TTC549 (cell line): ENCODE data around the gene NEUROG2.
"Not testable (repeated sequence)": the region's sequence is repeated elsewhere in the genome, so short reads cannot be mapped to it uniquely, and the experiment has no call there.

ENCODE experiments used
- FAIRE-seq: peaks from 2 replicates; lab custom pipeline; 2012; peaks lifted over from hg19 to GRCh38; lab: Jason Lieb, UNC

NEUROG2 gene

GRCh38 chr4:112520598-112521122, 4.7 kb upstream of the NEUROG2 start:
- no peak for FAIRE-seq

- no peak for FAIRE-seq
Observed at GRCh38 chr4:112519689-112520597, 4.0 kb upstream of the NEUROG2 start.

GRCh38 chr4:112518675-112519074, 2.7 kb upstream of the NEUROG2 start:
- FAIRE-seq = no peak

- FAIRE-seq = no peak
Observed at GRCh38 chr4:112517911-112518310, 1.9 kb upstream of the NEUROG2 start.

- FAIRE-seq = no peak
Observed at GRCh38 chr4:112517067-112517634, 1.2 kb upstream of the NEUROG2 start.

GRCh38 chr4:112516471-112517066, 589 bp upstream of the NEUROG2 start:
- no peak for FAIRE-seq

GRCh38 chr4:112515198-112516065, 548 bp downstream of the NEUROG2 start:
- no peak for FAIRE-seq

GRCh38 chr4:112514647-112515197, 1.3 kb downstream of the NEUROG2 start:
- no peak for FAIRE-seq

- FAIRE-seq = no peak
Observed at GRCh38 chr4:112513971-112514646, 1.9 kb downstream of the NEUROG2 start.

GRCh38 chr4:112511803-112512118, 4.2 kb downstream of the NEUROG2 start:
- FAIRE-seq = no peak

- FAIRE-seq = no peak
Observed at GRCh38 chr4:112511093-112511802, 4.7 kb downstream of the NEUROG2 start.

- no peak for FAIRE-seq
Observed at GRCh38 chr4:112510291-112511092, 5.5 kb downstream of the NEUROG2 start.

GRCh38 chr4:112509243-112510141, 6.5 kb downstream of the NEUROG2 start:
- no peak for FAIRE-seq

- no peak for FAIRE-seq
Observed at GRCh38 chr4:112508356-112508755, 7.6 kb downstream of the NEUROG2 start.

GRCh38 chr4:112504807-112505206, 11.2 kb downstream of the NEUROG2 start:
- no peak for FAIRE-seq

GRCh38 chr4:112502871-112503270, 13.1 kb downstream of the NEUROG2 start:
- FAIRE-seq = no peak

- FAIRE-seq = no peak
Observed at GRCh38 chr4:112492321-112492720, 23.7 kb downstream of the NEUROG2 start.

GRCh38 chr4:112490808-112491207, 25.2 kb downstream of the NEUROG2 start:
- not testable (repeated sequence) for FAIRE-seq

- FAIRE-seq = no peak
Observed at GRCh38 chr4:112485930-112486329, 30.1 kb downstream of the NEUROG2 start.
